NCI-H1436 (cell line): Measurements from ENCODE around the gene SLIT3.

Experiments
- DNase-seq: peaks from one replicate; lab custom pipeline; 2025; lab: John Stamatoyannopoulos, UW

Gene SLIT3

DNA sequence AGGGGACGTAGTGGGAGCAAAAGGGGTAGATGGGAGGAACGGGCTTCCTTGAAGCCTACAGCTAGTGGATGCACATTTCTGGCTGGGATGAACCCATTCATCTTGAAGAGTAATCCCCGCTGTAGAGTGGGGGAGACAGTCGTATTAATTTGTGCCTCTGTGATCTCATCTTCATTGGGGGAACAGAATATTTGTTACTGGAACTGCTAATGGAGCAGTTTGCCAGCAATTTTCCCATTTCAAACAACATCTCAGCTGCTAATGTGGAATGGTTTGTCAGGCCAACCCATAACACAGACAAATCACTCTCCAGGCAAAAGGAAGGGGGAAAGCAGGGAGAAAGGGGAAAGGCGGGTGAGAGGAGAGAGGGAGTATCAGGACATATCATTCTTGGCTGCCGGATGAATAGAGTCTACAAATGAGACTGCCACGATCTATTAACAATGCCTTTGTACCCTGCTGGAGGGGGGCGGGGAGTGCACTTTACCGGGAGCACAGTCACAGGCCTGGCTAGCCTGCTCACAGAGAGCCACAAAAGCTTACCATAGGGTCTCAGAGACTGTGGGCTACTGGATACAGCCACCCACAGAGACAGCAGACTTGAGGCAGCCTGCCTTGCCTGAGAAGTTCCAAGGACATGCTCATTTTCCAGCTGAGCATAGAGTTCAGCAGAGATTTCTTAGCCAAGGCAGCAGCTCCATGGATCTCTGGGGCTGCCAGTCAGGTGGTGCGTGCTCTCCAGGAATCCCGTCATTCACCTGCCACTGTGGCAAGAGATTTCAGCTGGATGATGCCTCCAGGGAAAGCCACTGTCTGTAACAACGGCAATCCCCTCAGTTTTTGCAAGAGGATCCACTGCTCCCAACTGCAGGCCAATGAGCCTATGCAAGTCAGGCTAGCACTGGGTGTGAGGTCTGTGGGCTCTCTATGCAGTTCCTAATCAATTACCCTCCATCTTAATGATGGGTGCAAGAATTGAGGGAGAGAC, 504.1 kb downstream of the SLIT3 start:
- no peak for DNase-seq

DNA sequence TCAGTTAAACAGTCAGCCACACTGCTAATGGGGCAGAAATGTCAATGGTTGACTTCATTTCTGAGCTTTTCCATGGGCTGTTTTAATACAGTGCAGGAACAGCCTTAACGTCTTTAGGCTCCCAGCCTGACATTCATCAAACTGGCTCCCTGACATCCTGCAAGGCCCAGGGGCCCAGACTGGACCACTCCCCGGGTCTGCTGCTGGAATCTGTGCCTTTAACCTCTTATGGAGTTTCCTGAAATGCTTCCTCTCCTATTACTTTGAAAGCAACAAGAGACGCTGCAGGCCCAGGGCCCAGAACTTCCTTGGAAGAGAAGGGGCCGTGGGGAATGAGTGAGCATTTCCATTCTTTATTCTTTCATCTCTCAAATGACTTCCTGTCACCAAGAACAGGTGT, 504.9 kb downstream of the SLIT3 start:
- no peak for DNase-seq

DNA sequence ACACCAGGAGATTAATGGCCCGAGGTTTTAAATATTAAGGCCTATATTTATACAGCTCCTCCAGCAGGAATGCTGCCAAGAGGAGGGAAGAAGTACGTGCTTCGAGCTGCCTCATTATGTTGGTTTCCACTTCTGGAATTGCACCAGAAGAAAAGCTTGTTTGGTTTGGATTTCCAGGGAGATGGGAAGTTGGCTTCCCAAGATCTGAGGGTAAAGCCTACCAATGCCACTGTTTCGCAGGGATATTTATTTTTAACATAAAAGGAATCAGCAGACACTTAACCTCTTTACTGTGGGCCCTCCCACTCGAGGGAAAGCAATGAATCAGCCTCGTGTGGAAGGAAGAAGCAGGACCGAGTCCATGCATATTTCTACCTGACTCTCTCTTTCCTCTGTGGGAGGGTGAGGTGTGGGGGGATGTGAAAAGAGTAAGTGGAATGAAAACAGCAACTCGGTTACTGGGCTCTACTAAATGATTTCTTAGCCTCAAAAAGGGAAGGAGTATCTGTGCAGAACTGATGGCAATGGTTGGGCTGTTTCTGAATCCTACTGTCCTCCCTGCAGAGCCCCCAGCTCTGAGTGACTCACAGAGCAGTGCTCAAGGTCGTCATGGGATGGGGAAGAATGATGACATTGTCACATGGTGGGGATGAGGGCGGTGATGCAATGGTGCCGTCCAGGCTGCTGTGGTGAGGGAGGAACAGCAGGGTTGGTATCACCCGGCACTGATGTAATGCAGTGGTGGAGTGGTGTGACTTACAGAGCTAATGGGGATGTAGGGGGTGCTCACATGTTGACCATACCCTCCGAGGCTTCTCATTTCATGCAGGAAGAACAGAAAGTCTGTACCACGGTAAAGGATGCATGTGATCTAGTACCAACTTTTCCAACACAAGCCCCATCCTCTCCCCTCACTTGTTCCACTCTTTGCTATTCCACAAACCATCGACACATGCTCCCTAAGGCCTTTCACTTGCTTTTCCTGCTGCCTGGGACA, 506.8 kb downstream of the SLIT3 start:
- no peak for DNase-seq

DNA sequence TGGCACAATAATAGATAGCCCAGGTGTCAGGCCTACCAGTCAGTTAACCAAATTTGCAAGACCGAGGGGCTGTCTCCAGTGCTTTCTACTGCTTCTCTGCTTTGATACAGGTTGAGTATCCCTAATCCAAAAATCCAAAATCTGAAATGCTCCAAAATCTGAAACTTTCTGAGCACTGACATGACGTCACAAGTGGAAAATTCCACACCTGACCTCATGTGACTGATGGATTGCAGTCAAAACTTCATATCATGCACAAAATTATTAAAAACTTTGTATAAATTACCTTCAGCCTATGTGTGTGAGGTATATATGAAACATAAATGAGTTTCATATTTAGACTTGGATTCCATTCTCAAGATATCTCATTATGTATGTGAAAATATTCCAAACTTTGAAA, 508.3 kb downstream of the SLIT3 start:
- no peak for DNase-seq

DNA sequence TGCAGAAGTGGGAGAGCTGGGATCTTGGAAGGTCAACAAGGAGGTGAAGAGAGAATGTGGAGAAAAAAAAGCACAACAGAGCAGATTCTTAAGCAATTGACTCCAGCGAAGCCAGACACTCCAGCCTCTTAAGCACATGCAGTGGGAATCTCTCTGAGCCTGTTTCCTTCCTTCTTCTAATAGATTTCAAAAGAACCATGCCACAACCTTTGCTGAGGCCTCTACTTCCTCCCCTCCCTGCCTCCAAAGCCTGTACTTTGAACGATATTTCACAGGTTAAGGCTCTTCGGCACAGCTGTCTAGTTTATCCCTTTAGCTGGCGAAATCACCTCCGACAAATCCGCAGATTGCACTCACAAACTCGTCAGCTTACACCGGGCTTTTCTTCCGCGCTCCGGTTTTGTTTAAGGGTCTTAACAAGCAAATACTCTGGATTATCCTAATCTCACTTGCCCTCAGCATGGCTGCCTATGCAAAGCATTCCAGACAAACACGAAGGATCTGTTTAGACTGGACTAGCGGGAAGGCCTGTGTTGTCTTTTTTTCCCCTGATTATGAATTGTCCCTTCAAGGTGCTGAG, 510.2 kb downstream of the SLIT3 start:
- DNase-seq = no peak

- no peak for DNase-seq
Observed at GRCh38 chr5:168790002-168790635, 510.8 kb downstream of the SLIT3 start.

- no peak for DNase-seq
Observed at GRCh38 chr5:168788786-168789185, 512.2 kb downstream of the SLIT3 start.

DNA sequence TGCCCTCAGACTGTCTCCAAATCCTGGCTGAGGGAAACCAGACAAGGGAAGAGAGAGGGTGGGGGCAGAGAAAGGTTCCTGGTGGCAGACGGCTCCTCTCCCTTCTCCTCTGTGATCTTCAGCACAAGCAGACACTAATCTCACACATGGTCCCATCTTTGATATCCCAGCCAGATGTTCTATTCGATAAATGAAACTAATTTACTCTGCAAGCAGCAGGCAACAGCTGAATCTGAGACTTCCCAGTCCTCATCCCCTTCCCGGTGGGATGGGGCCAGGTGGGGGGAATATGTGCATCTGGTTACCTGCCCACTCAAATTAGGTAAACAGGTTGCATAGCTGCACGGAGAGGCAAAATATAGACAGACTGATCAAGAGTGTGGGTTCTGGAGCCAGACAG, 512.8 kb downstream of the SLIT3 start:
- DNase-seq = no peak

DNA sequence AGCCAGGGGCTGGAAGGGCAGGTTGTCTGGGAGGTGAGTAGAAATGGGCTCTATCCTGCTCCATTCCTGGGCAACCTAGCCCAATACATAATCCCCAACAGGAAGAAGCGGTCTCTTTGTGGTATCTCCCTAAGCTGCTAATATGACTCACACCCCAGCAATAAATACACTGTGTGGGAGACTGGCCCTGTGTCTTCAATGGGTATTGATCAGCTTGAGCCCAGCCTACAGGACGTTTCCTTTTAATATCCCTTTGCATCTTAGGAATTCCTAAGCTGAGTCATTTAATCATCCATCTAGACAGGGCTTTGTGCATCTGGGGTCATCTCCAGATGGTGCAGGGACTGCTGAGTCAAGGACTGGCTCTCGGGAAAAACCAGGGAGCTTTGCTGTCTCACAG, 514.8 kb downstream of the SLIT3 start:
- DNase-seq = no peak

- no peak for DNase-seq
Observed at GRCh38 chr5:168784454-168784853, 516.5 kb downstream of the SLIT3 start.

DNA sequence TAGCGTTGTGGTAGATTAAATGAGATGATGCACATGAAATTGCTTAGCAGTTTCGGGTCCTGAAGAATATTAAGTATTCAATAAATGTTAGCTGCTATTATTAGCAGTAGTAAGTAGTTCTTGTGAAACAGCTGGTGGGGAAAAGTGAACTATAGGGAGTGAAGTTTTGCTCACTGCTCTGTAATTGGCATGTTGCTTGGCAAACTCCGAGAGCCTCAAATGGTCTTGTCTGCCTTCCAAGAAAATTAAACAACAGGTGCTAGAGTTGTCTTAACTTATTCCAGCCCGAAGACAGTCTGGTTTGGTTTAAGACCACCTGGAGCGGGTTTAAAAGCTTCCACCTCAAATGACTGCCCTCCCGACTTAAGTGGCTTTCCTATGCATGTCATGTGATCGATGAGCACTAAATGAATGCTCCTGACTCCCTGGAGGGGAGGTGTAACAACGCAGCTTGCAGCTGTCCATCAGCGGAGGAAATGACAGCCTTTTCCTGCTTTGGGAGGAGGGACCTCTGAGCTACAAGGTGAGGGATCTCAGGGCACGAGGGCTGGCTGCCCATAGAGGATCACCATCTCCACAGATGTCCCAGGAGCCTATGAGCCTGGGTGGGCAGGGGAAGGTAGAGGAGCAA, 518.9 kb downstream of the SLIT3 start:
- DNase-seq = no peak

DNA sequence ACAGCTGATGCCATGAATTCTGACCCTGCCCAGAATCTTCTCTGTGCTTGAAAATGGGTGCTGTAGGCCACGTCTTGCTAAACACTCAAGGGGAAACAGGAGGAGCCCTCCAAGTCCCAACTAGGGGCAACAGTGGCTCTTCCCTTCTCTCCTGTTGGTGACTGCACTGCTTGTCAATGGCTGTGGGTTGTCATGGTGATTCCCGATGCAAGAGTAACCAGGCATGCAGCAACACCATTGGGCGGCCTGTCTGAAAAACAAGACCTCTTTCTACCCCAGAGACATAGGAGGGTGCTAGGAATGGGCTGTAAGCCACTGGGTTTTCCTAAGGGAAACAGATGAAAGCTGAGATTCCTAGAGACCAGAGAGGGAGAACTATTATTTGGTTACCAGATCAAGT, 520.1 kb downstream of the SLIT3 start:
- no peak for DNase-seq

GRCh38 chr5:168779333-168779732, 521.6 kb downstream of the SLIT3 start:
- DNase-seq = no peak

DNA sequence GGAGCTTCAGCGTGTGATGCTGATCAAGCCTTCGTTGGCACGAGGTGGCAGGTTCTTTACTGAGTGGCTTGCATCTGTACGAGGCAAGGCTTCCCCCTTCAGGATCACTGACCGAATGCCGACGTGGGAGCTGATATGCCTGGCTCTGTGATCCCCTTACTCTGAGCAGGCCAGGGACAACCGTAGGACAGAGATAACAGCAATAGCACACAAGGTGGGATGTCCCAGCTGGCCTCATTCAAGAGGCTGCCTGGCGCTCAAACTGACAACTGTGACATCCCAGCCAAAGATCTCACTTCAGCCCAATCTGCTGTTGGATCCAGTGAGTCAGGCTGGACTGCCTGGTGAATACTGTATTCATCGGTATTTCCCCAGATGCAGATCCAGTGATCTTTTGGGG, 522.4 kb downstream of the SLIT3 start:
- DNase-seq = no peak

DNA sequence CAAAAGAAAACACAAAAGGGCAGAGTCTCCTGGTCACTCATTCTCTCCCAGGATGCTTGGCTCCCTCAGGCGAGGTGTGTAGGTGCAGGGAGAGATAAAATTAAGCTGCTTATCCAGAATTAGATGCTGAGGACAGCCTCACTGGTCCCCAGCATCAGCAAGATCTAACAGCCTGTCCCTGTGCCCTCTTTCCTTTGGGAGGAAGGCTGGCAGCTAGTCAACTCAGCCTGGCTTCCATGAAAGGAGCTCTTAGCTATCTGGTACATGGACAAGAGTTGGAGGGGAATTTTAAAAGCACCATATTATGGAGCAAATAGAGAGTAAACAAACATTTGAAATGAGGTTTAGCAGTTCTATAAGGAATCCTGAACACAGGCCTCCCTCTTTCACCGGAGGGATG, 523.3 kb downstream of the SLIT3 start:
- no peak for DNase-seq

DNA sequence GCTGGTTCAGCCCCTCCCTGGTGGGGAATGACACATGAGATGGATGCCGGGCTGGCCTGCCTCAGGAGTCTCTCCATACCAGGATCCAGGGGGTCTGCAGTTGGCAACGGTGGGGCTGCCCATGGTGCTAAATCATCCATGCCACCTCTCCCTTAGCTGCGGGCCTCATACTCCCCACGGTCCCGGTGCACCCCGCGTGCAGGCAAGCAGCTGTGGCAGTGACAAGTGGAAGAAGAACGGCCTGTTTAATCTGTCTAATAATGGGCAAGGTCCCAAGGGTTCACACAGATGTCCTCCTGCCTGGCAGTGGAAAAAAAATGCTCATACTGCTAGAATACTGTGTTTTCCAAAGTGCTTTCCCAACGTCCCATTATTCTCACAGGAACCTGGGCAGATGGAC, 524.9 kb downstream of the SLIT3 start:
- DNase-seq = no peak

- DNase-seq = no peak
Observed at GRCh38 chr5:168773226-168773625, 527.7 kb downstream of the SLIT3 start.

- DNase-seq = no peak
Observed at GRCh38 chr5:168772316-168772961, 528.5 kb downstream of the SLIT3 start.

DNA sequence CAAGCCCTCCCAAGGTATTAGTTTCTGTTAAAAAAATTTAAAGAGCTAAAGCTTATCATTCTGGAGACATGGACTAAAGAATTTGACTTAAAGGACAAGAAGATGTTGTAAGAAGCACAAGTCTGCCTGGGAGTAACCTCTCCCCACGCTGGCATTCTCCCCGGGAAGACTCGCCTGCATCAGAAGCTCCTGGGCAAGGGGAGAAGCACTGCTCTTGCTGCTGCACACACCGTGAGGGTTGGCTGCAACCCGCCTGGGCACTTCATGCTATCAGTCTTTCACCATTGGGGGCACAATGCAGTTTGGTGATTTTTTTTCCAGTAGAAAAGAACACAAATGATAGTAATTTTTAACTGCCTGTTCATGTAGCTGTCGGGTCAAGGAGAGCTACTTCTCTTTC, 529.3 kb downstream of the SLIT3 start:
- DNase-seq = no peak

DNA sequence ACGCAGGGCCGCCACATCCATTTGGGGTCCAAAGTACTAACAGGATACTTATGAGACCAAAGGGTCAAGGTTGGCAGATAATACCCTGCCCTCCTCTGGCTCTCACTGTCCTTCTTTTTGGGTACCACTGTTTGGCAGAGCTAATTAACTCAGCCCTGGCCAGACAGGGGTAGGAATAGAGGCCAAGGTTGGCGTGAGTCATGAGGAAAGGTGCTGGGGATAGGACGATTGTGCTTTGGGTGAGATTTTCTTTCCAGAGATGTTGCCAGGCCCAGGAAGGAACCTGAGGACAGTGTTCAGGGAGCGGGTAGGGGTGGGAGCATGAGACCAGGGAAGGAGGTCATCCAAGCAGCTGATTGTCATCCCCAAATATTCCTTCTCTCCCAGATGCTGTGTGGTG, 529.9 kb downstream of the SLIT3 start:
- no peak for DNase-seq

- DNase-seq = no peak
Observed at GRCh38 chr5:168770036-168770498, 530.9 kb downstream of the SLIT3 start.
